PC-3 (cell line): ENCODE measurements around the gene FYTTD1. TPM values are rescaled to one million over a fixed set of nuclear protein-coding genes. Genes with fewer than 3 reads are reported as not detected.
"Not testable (repeated sequence)": the region's sequence is repeated elsewhere in the genome, so short reads cannot be mapped to it uniquely, and the experiment has no call there.

ENCODE experiments used
- ATAC-seq: fragments of 200-7000 bp; cut with Tn5 transposase; 2 replicates; pipeline ENCODE4 v1.9.1; 2020; ENCODE audit warnings: mild to moderate bottlenecking, moderate library complexity
- BruUV-seq: library from RNA; stranded (reverse); fragments of 400-500 nt; replicated peaks from 2 replicates; lab custom pipeline; 2021; lab: Mats Ljungman, UMichigan
- CTCF ChIA-PET: fragments of 300-600 bp; sonication (Branson Sonifier 250); formaldehyde crosslinking; loops from one replicate; lab custom pipeline; 2022; ENCODE audit warnings: antibody characterized with exemption; lab: Charles Lee
- POLR2A ChIA-PET: fragments of 300-600 bp; sonication (Branson Sonifier 250); formaldehyde crosslinking; loops from one replicate; lab custom pipeline; 2022; ENCODE audit warnings: antibody characterized with exemption; ENCODE audit not compliant: unreplicated experiment; lab: Charles Lee
- DNase-seq: peaks from one replicate; pipeline ENCODE4 v3.0.0-alpha.2; 2015
- H2AFZ ChIP-seq: fragments of 300-600 bp; sonication (generic); 2 replicates; pipeline ENCODE4 v1.6.0; 2016; ENCODE audit warnings: antibody characterized with exemption, low read length
- H3F3A ChIP-seq: fragments of 300-600 bp; sonication (generic); one replicate; pipeline ENCODE4 v1.6.0; 2017; ENCODE audit warnings: antibody characterized with exemption, low read length, control low read depth, mild to moderate bottlenecking; ENCODE audit not compliant: unreplicated experiment
- H3K27ac ChIP-seq: fragments of 300-600 bp; sonication (generic); 2 replicates; pipeline ENCODE4 v1.5.1; 2016; ENCODE audit warnings: mild to moderate bottlenecking, low read length
- H3K27me3 ChIP-seq: fragments of 300-600 bp; sonication (generic); 2 replicates; pipeline ENCODE4 v1.6.1; 2016; ENCODE audit warnings: low read length, mixed read lengths
- H3K36me3 ChIP-seq: fragments of 300-600 bp; sonication (generic); 2 replicates; pipeline ENCODE4 v1.6.1; 2016; ENCODE audit warnings: low read depth, mixed run types, low read length, mixed read lengths
- H3K4me1 ChIP-seq: fragments of 300-600 bp; sonication (generic); 2 replicates; pipeline ENCODE4 v1.5.1; 2016; ENCODE audit warnings: low read length; ENCODE audit not compliant: insufficient read depth
- H3K4me2 ChIP-seq: fragments of 300-600 bp; sonication (generic); 2 replicates; pipeline ENCODE4 v1.6.0; 2016; ENCODE audit warnings: low read length
- H3K4me3 ChIP-seq: fragments of 300-600 bp; sonication (generic); 2 replicates; pipeline ENCODE4 v1.5.1; 2016; ENCODE audit warnings: mild to moderate bottlenecking, low read length, mixed read lengths
- H3K79me2 ChIP-seq: fragments of 300-600 bp; sonication (generic); 2 replicates; pipeline ENCODE4 v1.6.1; 2017; ENCODE audit warnings: low read length, mixed read lengths
- H3K9ac ChIP-seq: fragments of 300-600 bp; sonication (generic); 2 replicates; pipeline ENCODE4 v1.6.0; 2016; ENCODE audit warnings: mild to moderate bottlenecking, low read length
- H3K9me2 ChIP-seq: fragments of 300-600 bp; sonication (generic); replicated peaks from 2 replicates; pipeline ENCODE4 v1.6.1; 2016; ENCODE audit warnings: mixed run types, low read length, mixed read lengths
- H3K9me3 ChIP-seq: fragments of 300-600 bp; sonication (generic); 2 replicates; pipeline ENCODE4 v1.6.1; 2016; ENCODE audit warnings: low read length, mixed read lengths
- H4K20me1 ChIP-seq: fragments of 300-600 bp; sonication (generic); 2 replicates; pipeline ENCODE4 v1.6.1; 2016; ENCODE audit warnings: low read length, mixed read lengths
- EZH2 ChIP-seq: fragments of 300-600 bp; sonication (generic); IDR thresholded peaks from one replicate; pipeline ENCODE4 v1.6.1; 2017; ENCODE audit warnings: antibody characterized with exemption, mild to moderate bottlenecking, low read length; ENCODE audit not compliant: unreplicated experiment
- EZH2phosphoT487 ChIP-seq: fragments of 300-600 bp; sonication (generic); IDR thresholded peaks from 2 replicates; pipeline ENCODE4 v1.6.1; 2018; ENCODE audit warnings: mild to moderate bottlenecking, antibody characterized with exemption, low read length, borderline replicate concordance
- intact Hi-C: fragments of 100-400 bp; cut with micrococcal nuclease; formaldehyde crosslinking; loops from 2 replicates; pipeline ENCODE4 v1.9.0; 2023
- total RNA-seq: library from RNA; depleted of rRNA; stranded (reverse); fragments of >200 nt; gene quantifications from 2 replicates; pipeline ENCODE4 v1.2.3, GENCODE V29; 2014
- TF ChIP-seq, protein P1 (sequence below): fragments of 300-600 bp; sonication (generic); conservative IDR thresholded peaks from 2 replicates; pipeline ENCODE4 v1.5.1; 2017; ENCODE audit warnings: antibody characterized with exemption, low read depth, mild to moderate bottlenecking, low read length

Gene FYTTD1
- total RNA-seq, 1 experiment from 2014 or later = 85.4 TPM

DNA sequence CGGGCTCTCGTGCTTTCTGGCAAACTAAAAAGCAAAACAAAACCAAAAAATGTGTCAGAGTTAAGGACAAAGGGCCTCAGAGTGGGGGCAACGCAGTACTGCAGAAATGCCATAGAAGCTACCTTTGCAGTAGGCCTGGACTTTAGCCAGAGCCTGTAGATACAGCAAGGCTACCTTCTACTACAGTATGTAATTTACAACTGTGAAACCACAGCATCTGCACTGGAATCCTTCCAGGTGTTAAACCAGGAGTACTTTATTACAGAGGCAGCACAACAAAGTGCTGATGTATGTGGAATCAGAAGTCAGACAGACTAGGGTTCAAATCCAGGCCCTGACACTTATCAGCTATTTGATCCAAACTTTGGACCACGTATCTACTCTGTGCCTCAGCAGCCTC lies 47.8 kb upstream of the FYTTD1 start:
- CTCF ChIA-PET = no interaction called here
- no TSS peak for BruUV-seq
- ATAC-seq = no peak

DNA sequence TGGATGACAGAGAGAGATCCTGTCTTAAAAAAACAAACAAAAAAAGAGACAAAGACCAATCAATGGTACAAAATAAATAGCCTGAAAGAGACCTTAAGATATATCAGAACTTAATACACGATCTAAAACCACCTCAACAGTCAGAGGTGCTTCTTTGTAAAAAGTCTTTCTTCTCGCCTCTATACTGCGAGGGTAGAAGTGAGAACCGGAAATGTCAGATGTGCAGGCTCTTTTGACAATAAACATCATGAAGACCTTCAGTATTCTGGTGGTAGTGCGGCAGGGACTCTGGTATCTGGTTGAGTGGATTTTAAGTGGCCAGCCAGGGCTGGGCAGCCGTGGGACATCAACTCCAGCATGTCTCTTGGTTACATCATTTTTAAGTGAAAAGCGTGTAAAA lies 43.0 kb upstream of the FYTTD1 start:
- Histone ChIP-seq H3K4me2 (no peak overlapping the region), H3K9me3 (no peaks in the 10 kb centered on the region), H3K9ac (no peak overlapping the region), H3F3A (no peaks in the 10 kb centered on the region), H3K4me3 (no peak overlapping the region), H3K4me1 (peaks cover 2% of the 10 kb centered on the region), H3K36me3 (peaks cover 8% of the 10 kb centered on the region; the same call in 1 of the 2 replicates), H3K27ac (no peak overlapping the region), H3K79me2 (peaks cover 12% of the 10 kb centered on the region; the same call in 1 of the 2 replicates), H3K9me2 (no peaks in the 10 kb centered on the region), H2AFZ (no peak overlapping the region), H4K20me1 (no peaks in the 10 kb centered on the region), H3K27me3 (no peaks in the 10 kb centered on the region)
- ChIA-PET POLR2A (no interaction called here), CTCF (no interaction called here)
- intact Hi-C loops = no loop called here
- no TSS peak for BruUV-seq
- TF ChIP-seq, protein P1, sequence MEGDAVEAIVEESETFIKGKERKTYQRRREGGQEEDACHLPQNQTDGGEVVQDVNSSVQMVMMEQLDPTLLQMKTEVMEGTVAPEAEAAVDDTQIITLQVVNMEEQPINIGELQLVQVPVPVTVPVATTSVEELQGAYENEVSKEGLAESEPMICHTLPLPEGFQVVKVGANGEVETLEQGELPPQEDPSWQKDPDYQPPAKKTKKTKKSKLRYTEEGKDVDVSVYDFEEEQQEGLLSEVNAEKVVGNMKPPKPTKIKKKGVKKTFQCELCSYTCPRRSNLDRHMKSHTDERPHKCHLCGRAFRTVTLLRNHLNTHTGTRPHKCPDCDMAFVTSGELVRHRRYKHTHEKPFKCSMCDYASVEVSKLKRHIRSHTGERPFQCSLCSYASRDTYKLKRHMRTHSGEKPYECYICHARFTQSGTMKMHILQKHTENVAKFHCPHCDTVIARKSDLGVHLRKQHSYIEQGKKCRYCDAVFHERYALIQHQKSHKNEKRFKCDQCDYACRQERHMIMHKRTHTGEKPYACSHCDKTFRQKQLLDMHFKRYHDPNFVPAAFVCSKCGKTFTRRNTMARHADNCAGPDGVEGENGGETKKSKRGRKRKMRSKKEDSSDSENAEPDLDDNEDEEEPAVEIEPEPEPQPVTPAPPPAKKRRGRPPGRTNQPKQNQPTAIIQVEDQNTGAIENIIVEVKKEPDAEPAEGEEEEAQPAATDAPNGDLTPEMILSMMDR = no peak
- no peak for TF ChIP-seq EZH2phosphoT487
- no peak for TF ChIP-seq EZH2
- DNase-seq (no peak), ATAC-seq (no peak)

More for the DNA sequence above, 47.8 kb upstream of the FYTTD1 start:
- H3K79me2 ChIP-seq = no peaks in the 10 kb centered on the region
- peaks cover 27% of the 10 kb centered on the region; the same call in 1 of the 2 replicates for H3K36me3 ChIP-seq
- H2AFZ ChIP-seq = no peak overlapping the region
- H3K4me1 ChIP-seq = no peaks in the 10 kb centered on the region
- H3K27me3 ChIP-seq = no peaks in the 10 kb centered on the region
- H4K20me1 ChIP-seq = no peaks in the 10 kb centered on the region
- no peak for DNase-seq
- no peaks in the 10 kb centered on the region for H3K9me2 ChIP-seq
- H3K4me2 ChIP-seq = no peak overlapping the region
- TF ChIP-seq EZH2 (no peak), EZH2phosphoT487 (no peak)
- TF ChIP-seq, protein P1 = no peak
- no peak overlapping the region for H3K4me3 ChIP-seq
- H3F3A ChIP-seq = no peaks in the 10 kb centered on the region
- H3K9me3 ChIP-seq = no peaks in the 10 kb centered on the region
- POLR2A ChIA-PET = no interaction called here
- H3K27ac ChIP-seq = no peak overlapping the region
- H3K9ac ChIP-seq = no peak overlapping the region
- intact Hi-C loops = no loop called here

DNA sequence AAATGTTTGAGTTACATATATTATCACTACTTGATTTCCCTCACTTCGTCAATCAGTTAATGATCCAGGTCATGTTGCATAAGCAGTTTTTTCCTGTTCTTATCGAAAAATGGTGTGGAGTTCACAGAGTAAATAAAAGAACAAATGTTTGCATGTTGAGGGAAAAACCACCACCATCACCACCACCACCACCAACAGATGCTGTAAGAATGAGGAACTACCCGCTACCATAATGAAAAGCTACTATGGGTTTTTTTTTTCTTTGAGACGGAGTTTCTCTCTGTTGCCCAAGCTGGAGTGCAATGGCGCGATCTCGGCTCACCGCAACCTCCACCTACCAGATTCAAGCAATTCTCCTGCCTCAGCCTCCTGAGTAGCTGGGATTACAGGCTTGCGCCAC lies 40.5 kb upstream of the FYTTD1 start:
- Histone ChIP-seq H3K4me1 (peaks cover 19% of the 10 kb centered on the region), H2AFZ (no peak overlapping the region), H3K79me2 (peaks cover 15% of the 10 kb centered on the region; the same call in 1 of the 2 replicates), H3K9me2 (no peaks in the 10 kb centered on the region), H3K27me3 (no peaks in the 10 kb centered on the region), H3K36me3 (no peaks in the 10 kb centered on the region), H4K20me1 (no peaks in the 10 kb centered on the region), H3K9me3 (no peaks in the 10 kb centered on the region), H3K27ac (no peak overlapping the region), H3K9ac (no peak overlapping the region), H3K4me3 (no peak overlapping the region), H3K4me2 (no peak overlapping the region), H3F3A (peaks cover 4% of the 10 kb centered on the region)
- POLR2A ChIA-PET = no interaction called here
- no peak for ATAC-seq
- CTCF ChIA-PET = no interaction called here
- BruUV-seq = no TSS peak
- no peak for DNase-seq
- intact Hi-C loops = no loop called here
- TF ChIP-seq EZH2 (no peak), EZH2phosphoT487 (no peak)
- TF ChIP-seq, protein P1 = no peak

DNA sequence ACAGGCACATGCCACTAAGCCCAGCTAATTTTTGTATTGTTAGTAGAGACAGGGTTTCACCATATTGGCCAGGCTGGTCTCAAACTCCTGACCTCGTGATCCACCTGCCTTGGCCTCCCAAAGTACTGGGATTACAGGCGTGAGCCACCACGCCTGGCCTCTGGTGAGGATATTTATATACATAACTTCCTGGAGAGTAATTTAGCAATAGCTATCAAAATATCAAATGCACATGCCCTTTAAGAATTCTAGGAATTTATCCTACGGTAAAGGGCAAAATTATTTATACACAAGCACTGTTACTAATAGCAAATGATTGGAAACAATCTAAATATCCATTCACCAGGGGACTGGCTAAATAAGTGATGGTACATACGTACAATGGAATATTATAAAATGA lies 38.7 kb upstream of the FYTTD1 start:
- H3K9ac ChIP-seq, BruUV-seq, CTCF ChIA-PET, H3K36me3 ChIP-seq, ATAC-seq, POLR2A ChIA-PET, H3F3A ChIP-seq, H3K9me2 ChIP-seq, H4K20me1 ChIP-seq, H2AFZ ChIP-seq, H3K9me3 ChIP-seq, H3K27me3 ChIP-seq, H3K4me2 ChIP-seq, DNase-seq, H3K4me3 ChIP-seq: not testable (repeated sequence)
- peaks cover 15% of the 10 kb centered on the region; the same call in 1 of the 2 replicates for H3K79me2 ChIP-seq
- intact Hi-C loops = loop anchor here (5.0 kb wide), 1 partner anchor 36 kb away; the partner anchor contains the start of gene FYTTD1
- peak overlapping the region; percentile 92; the same call in 1 of the 2 replicates for H3K27ac ChIP-seq
- peaks cover 19% of the 10 kb centered on the region for H3K4me1 ChIP-seq
